ENCODE data around the gene PILRA. TPM values are rescaled to one million over a fixed set of nuclear protein-coding genes. Genes with fewer than 3 reads are reported as not detected.
A peak's percentile ranks its signal among the peaks of the same experiment; 100 is the strongest.

Gene PILRA
- total and polyA plus RNA-seq, 2 of the 13 experiments (the other 11 are each of a cell fraction or from before 2014, with no cell fraction given) = 0.13 to 1.3 TPM

GRCh38 chr7:100429637-100430492 is 56.6 kb downstream of the PILRA start, which contains the start of gene MEPCE (continued):
- TF ChIP-seq ZNF572 (CRISPR knock-in tag; IDR thresholded peaks at IDR 0.05) (no peak; the same call in 1 of the 2 replicates), MTF2 (CRISPR knock-in tag; IDR thresholded peaks at IDR 0.05; ENCODE audit: borderline replicate concordance) (no peak), ZNF761 (CRISPR knock-in tag; conservative IDR thresholded peaks at IDR 0.05) (no peak), ZNF530 (CRISPR knock-in tag; IDR thresholded peaks at IDR 0.05; ENCODE audit: low read depth) (no peak), LBX2 (CRISPR knock-in tag; IDR thresholded peaks at IDR 0.05; ENCODE audit: borderline replicate concordance) (no peak), SRF (IDR thresholded peaks at IDR 0.05; ENCODE audit: low read depth, low read length) (no peak), CBX1 (IDR thresholded peaks at IDR 0.05; ENCODE audit: low read depth) (no peak), ARID3A (IDR thresholded peaks at IDR 0.05; ENCODE audit: low read depth, low read length) (no peak), ZNF713 (CRISPR knock-in tag; IDR thresholded peaks at IDR 0.05) (peak; percentile 63; the same call in 1 of the 2 replicates), ARID4A (CRISPR knock-in tag; IDR thresholded peaks at IDR 0.05; ENCODE audit: borderline replicate concordance) (no peak), MIER2 (CRISPR knock-in tag; IDR thresholded peaks at IDR 0.05) (no peak), SOX13 (IDR thresholded peaks at IDR 0.05) (no peak), SOX13 (CRISPR knock-in tag; conservative IDR thresholded peaks at IDR 0.05 in 1 of 2, IDR thresholded peaks at IDR 0.05 in 1 of 2) (no peak; a peak in 1 of 4 replicates), TRAFD1 (CRISPR knock-in tag; IDR thresholded peaks at IDR 0.05; ENCODE audit: borderline replicate concordance) (no peak), GFI1 (CRISPR knock-in tag; IDR thresholded peaks at IDR 0.05; ENCODE audit: borderline replicate concordance) (no peak), PAWR (CRISPR knock-in tag; IDR thresholded peaks at IDR 0.05; ENCODE audit: borderline replicate concordance) (no peak), TEAD3 (CRISPR knock-in tag; optimal IDR thresholded peaks at IDR 0.05; ENCODE audit: borderline replicate concordance) (no peak), ZNF354B (CRISPR knock-in tag; IDR thresholded peaks at IDR 0.05) (no peak), RFXAP (CRISPR knock-in tag; IDR thresholded peaks at IDR 0.05; ENCODE audit: borderline replicate concordance) (no peak), KLF16 (CRISPR knock-in tag; IDR thresholded peaks at IDR 0.05) (0 out of 4 replicates have a peak, but pooled peaks of 1 of the 2 experiments have one; percentile 20), ZEB1 (IDR thresholded peaks at IDR 0.05; ENCODE audit: insufficient replicate concordance, low read depth) (no peak)

Measured in HepG2 (cell line).